CD14-positive monocyte (primary cell): ENCODE results near the gene TTC31. TPM values are rescaled to one million over a fixed set of nuclear protein-coding genes. Genes with fewer than 3 reads are reported as not detected.

ENCODE experiments used
- DNase-seq, 3 donors: peaks; one replicate each; pipeline ENCODE4 v3.0.0-alpha.2; 2011 to 2022
- H2AFZ ChIP-seq: 2 replicates; pipeline ENCODE4 v1.6.0; 2012; ENCODE audit warnings: mild to moderate bottlenecking, low read depth, low read length, inconsistent platforms; ENCODE audit not compliant: insufficient read depth, poor library complexity, severe bottlenecking
- H3K27ac ChIP-seq, 2 donors: 1 replicate in 1 of 2; 2 replicates in 1 of 2; pipeline ENCODE4 v1.5.1; 2012 to 2013; ENCODE audit warnings: low read length in 2 of 2, control low read depth in 1 of 2, inconsistent platforms in 1 of 2, low read depth in 1 of 2, mild to moderate bottlenecking in 1 of 2
- H3K27me3 ChIP-seq, 2 donors: one replicate each; pipeline versions ENCODE4 v1.6.0 to v1.6.1; 2011 to 2013; ENCODE audit warnings: low read length in 2 of 2; ENCODE audit not compliant: control insufficient read depth in 2 of 2, insufficient read depth in 2 of 2
- H3K36me3 ChIP-seq, 2 donors: replicated peaks in 1 of 2; 1 replicate in 1 of 2; 2 replicates in 1 of 2; pipeline versions ENCODE4 v1.5.1 to v1.6.1; 2012 to 2013; ENCODE audit warnings: low read length in 2 of 2, control low read depth in 1 of 2, inconsistent platforms in 1 of 2, mild to moderate bottlenecking in 1 of 2; ENCODE audit not compliant: insufficient read depth in 2 of 2, control insufficient read depth in 1 of 2
- H3K4me1 ChIP-seq, 2 donors: 1 replicate in 1 of 2; 2 replicates in 1 of 2; pipeline versions ENCODE4 v1.5.1 to v1.6.1; 2012 to 2013; ENCODE audit warnings: low read length in 2 of 2, control low read depth in 1 of 2, inconsistent platforms in 1 of 2, mild to moderate bottlenecking in 1 of 2, moderate library complexity in 1 of 2; ENCODE audit not compliant: insufficient read depth in 2 of 2, control insufficient read depth in 1 of 2
- H3K4me2 ChIP-seq: replicated peaks from 2 replicates; pipeline ENCODE3; 2012; ENCODE audit warnings: low read length, moderate library complexity, mild to moderate bottlenecking; ENCODE audit not compliant: poor library complexity, severe bottlenecking; ENCODE audit errors: extremely low read depth
- H3K4me3 ChIP-seq, 3 experiments: fragments of 200-600 bp in 1 of 3; sonication (generic) in 1 of 3; replicated peaks in 1 of 3; 1 replicate in 2 of 3; 2 replicates in 1 of 3; pipeline ENCODE4 v1.5.1; 2011 to 2013; ENCODE audit warnings: low read length in 3 of 3, mild to moderate bottlenecking in 3 of 3, control low read depth in 2 of 3, low read depth in 2 of 3, inconsistent platforms in 1 of 3, moderate library complexity in 1 of 3
- H3K79me2 ChIP-seq: 2 replicates; pipeline ENCODE4 v1.6.0; 2012; ENCODE audit warnings: mild to moderate bottlenecking, control low read depth, inconsistent platforms, low read length, moderate library complexity; ENCODE audit not compliant: insufficient read depth
- H3K9ac ChIP-seq: 2 replicates; pipeline ENCODE4 v1.6.0; 2017; ENCODE audit warnings: low read length, mild to moderate bottlenecking; ENCODE audit not compliant: insufficient read depth, poor library complexity, severe bottlenecking
- H3K9me3 ChIP-seq, 2 donors: replicated peaks in 1 of 2; 1 replicate in 1 of 2; 2 replicates in 1 of 2; pipeline versions ENCODE4 v1.5.1 to v1.6.1; 2012 to 2013; ENCODE audit warnings: low read length in 2 of 2, control low read depth in 1 of 2; ENCODE audit not compliant: control insufficient read depth in 1 of 2, insufficient read depth in 1 of 2
- H4K20me1 ChIP-seq: 2 replicates; pipeline ENCODE4 v1.6.0; 2012; ENCODE audit warnings: mild to moderate bottlenecking, low read length, control low read depth, moderate library complexity; ENCODE audit not compliant: insufficient read depth
- H3K27ac Mint-ChIP-seq, 7 donors: one replicate each; pipeline ENCODE4 v1.8.0; 2020; ENCODE audit warnings: mild to moderate bottlenecking in 7 of 7, mixed read lengths in 7 of 7, moderate library complexity in 6 of 7, inconsistent platforms in 2 of 7
- H3K27me3 Mint-ChIP-seq, 3 donors: one replicate each; pipeline ENCODE4 v1.8.0; 2021 to 2022; ENCODE audit warnings: low read depth in 3 of 3, mild to moderate bottlenecking in 3 of 3, mixed read lengths in 3 of 3, moderate library complexity in 3 of 3, inconsistent platforms in 1 of 3
- H3K36me3 Mint-ChIP-seq, 2 donors: one replicate each; pipeline ENCODE4 v1.8.0; 2020; ENCODE audit warnings: mixed read lengths in 2 of 2, inconsistent platforms in 1 of 2, mild to moderate bottlenecking in 1 of 2
- H3K4me1 Mint-ChIP-seq: one replicate; pipeline ENCODE4 v1.8.0; 2020; ENCODE audit warnings: mild to moderate bottlenecking, mixed read lengths
- H3K4me3 Mint-ChIP-seq, 2 donors: one replicate each; pipeline ENCODE4 v1.8.0; 2020; ENCODE audit warnings: mild to moderate bottlenecking in 2 of 2, mixed read lengths in 2 of 2, moderate library complexity in 1 of 2
- H3K9me3 Mint-ChIP-seq, 7 donors: one replicate each; pipeline ENCODE4 v1.8.0; 2020 to 2022; ENCODE audit warnings: mixed read lengths in 7 of 7, mild to moderate bottlenecking in 6 of 7, moderate library complexity in 6 of 7, inconsistent platforms in 2 of 7
- WGBS: methylation state at CpG from one replicate; pipeline ENCODE4 v1.1.5; 2013; ENCODE audit warnings: missing lambda C conversion rate; ENCODE audit not compliant: insufficient coverage; 5-methylcytosine and 5-hydroxymethylcytosine counted together
- intact Hi-C, 2 donors: fragments of 100-400 bp; cut with micrococcal nuclease; formaldehyde crosslinking; loops; one replicate each; pipeline versions ENCODE4 v1.15.0 to v1.15.1; 2023
- polyA minus RNA-seq: library from RNA; depleted of rRNA, polyadenylated mRNA; stranded (reverse); fragments of >200 nt; gene quantifications from 2 replicates; pipeline ENCODE4 v1.2.3, GENCODE V29; 2012
- polyA plus RNA-seq, 3 donors: library from polyadenylated mRNA; depleted of rRNA in 1 of 3; unstranded in 2 of 3; stranded (reverse) in 1 of 3; fragments of 300-500 nt in 2 of 3; fragments of >200 nt in 1 of 3; fragmentation: Illumina TruSeq in 2 of 3; gene quantifications; 1 replicate in 2 of 3; 2 replicates in 1 of 3; pipeline ENCODE4 v1.2.3, GENCODE V29; 2012 to 2021
- total RNA-seq, 12 experiments: library from RNA in 1 of 12; stranded (reverse) in 1 of 12; fragments of 120-200 nt in 1 of 12; gene quantifications; one replicate each; pipeline ENCODE4 v1.2.4 and lab custom pipeline; 2013 to 2026; ENCODE audit warnings: mixed read lengths in 6 of 12, inconsistent platforms in 1 of 12
- TF ChIP-seq, protein P1 (sequence below): fragments of 200-600 bp; IDR thresholded peaks from one replicate; pipeline ENCODE4 v1.8.0; 2022; ENCODE audit warnings: antibody characterized with exemption, mild to moderate bottlenecking

Gene TTC31
- total RNA-seq (2013) = 16.9 TPM
- polyA plus RNA-seq (10 to 100 TPM; 19.6 to 46.5 (median 21.3) TPM), polyA minus RNA-seq (11.2 and 12.1 TPM in 2 replicates), total RNA-seq (lab: John Stamatoyannopoulos, UW) (6.2 to 21.1 (median 14.4) reads per million in 11 experiments)

DNA sequence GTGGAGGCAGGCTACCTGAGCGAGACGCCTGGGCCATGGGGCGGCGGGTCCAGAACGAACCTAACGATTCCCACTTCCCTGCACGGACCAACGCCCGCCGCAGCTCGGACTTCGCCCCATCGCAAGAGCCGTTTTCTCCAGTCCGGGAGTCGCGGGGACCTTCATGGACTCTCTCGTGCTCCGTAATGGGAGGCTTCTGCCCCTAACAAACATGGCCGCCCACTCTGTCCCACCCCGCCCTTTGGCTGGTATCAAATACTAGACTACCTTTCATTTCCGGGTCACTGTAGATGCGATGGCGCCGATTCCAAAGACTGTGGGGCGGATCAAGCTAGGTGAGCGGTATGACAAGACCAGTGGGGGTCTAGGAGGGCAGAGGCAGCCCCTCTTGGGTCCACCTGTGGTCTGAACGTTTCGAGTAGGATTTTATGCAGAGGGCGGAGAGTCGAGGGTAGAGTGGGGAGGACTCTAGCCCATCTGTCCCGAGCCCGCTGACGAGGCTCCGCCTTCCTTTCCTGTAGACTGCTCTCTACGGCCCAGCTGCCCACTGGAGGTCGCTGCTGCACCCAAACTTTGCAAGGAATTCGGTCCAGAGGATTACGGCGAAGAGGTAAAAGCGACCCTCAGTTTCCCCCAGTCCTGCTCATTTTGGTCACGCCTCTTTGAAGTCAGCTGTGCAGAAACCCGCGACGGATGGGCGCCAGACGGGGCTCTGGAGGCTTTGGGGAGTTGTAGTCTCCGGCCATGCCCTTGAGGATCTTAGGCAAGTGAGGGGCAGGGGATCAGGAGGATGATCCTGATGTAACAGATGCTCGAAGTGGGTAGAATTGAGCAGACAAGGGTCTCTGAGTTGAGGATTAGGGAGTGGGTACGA is at the start of gene TTC31, which contains the start of gene CCDC142:
Gene TTC31, plus strand, starts transcription at position 281 of the 874 bp plus-strand sequence. Its CDS starts 15 bp downstream, at position 296.
Gene CCDC142, minus strand, starts transcription at position 198 of the 874 bp plus-strand sequence. Its CDS starts 161 bp downstream, at position 37.
- Histone ChIP-seq H3K4me1 (peaks cover 24 to 32% of the 10 kb centered on the region in 2 donors), H4K20me1 (peaks cover 20% of the 10 kb centered on the region), H2AFZ (peak within 1 kb of the TSS; percentile 98), H3K9ac (peak within 1 kb of the TSS; percentile 76), H3K27ac (peak within 1 kb of the TSS; percentile 84 to 90), H3K27me3 (no peaks in the 10 kb centered on the region), H3K36me3 (peaks cover 18 to 40% of the 10 kb centered on the region in 2 donors), H3K9me3 (no peaks in the 10 kb centered on the region), H3K4me2 (peak within 1 kb of the TSS; percentile 95), H3K4me3 (peak within 1 kb of the TSS; percentile 61 to 94 (median 86)), H3K79me2 (peaks cover 49% of the 10 kb centered on the region)
- Mint-ChIP-seq H3K9me3 (no peaks in the 10 kb centered on the region), H3K27ac (peak within 1 kb of the TSS; percentile 90 to 100 (median 99)), H3K4me1 (peaks cover 29% of the 10 kb centered on the region), H3K27me3 (peaks cover 0 to 2% (median 0%) of the 10 kb centered on the region in 3 donors), H3K36me3 (peaks cover 31 to 47% of the 10 kb centered on the region in 2 donors), H3K4me3 (peak within 1 kb of the TSS; percentile 100)
- TF ChIP-seq, protein P1, sequence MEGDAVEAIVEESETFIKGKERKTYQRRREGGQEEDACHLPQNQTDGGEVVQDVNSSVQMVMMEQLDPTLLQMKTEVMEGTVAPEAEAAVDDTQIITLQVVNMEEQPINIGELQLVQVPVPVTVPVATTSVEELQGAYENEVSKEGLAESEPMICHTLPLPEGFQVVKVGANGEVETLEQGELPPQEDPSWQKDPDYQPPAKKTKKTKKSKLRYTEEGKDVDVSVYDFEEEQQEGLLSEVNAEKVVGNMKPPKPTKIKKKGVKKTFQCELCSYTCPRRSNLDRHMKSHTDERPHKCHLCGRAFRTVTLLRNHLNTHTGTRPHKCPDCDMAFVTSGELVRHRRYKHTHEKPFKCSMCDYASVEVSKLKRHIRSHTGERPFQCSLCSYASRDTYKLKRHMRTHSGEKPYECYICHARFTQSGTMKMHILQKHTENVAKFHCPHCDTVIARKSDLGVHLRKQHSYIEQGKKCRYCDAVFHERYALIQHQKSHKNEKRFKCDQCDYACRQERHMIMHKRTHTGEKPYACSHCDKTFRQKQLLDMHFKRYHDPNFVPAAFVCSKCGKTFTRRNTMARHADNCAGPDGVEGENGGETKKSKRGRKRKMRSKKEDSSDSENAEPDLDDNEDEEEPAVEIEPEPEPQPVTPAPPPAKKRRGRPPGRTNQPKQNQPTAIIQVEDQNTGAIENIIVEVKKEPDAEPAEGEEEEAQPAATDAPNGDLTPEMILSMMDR = peak; percentile 88
- peak; percentile 93 to 95 (median 94) for DNase-seq
- intact Hi-C loops = loop anchor here (1.0 to 5.0 kb wide), 6 partner anchors 28 to 104 kb away; partner anchors contain the start of genes AUP1 (in 2 of the 2), HTRA2 (in 2 of the 2), INO80B (in 2 of the 2) and DQX1 (in 1 of the 2)
- 1% methylated on average over 43 of the region's 50 CpGs for WGBS

DNA sequence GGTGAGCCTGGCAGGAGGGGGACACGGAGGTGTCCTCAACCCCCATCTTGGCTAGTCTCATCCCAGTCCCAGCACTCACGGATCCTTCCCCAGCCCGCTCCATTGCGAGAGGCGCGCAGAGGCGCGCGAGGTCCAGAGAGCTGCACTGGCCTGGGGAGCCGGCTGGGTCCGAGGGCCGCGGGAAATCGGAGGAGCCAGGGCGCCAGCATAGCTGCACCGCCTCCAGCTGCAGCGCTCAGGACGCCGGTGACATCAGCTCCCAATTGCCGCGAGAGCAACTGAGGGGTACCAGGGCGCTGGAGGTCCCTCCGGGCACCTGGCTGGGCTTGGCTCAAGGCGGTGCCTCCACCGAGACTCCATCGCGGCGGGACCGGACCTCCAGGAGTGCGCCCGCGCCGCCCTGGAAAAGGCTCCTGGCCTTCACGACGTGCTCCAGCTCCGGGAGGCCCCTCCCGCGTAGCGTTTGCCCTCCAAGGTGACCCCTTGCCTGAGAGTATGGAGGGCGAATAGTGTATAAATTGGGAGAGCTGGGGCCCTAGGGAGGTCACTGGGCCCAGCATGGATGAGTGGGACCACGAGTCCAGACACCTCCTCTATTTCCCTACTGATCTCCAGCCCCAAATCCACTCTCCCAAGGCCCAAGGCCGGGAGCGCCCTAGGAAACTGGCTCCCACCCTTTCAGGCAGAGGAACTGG is 46.6 kb upstream of the TTC31 start:
- no peak for DNase-seq
- peaks cover 23% of the 10 kb centered on the region for H3K4me1 Mint-ChIP-seq

More for the DNA sequence above, 46.6 kb upstream of the TTC31 start:
- no peak overlapping the region for H2AFZ ChIP-seq
- no peak overlapping the region for H3K4me2 ChIP-seq
- peaks cover 17% of the 10 kb centered on the region in 2 donors for H3K4me1 ChIP-seq
- TF ChIP-seq, protein P1 = no peak
- Mint-ChIP-seq H3K9me3 (peaks cover 0 to 5% (median 2%) of the 10 kb centered on the region in 7 donors), H3K27me3 (peaks cover 21 to 26% (median 23%) of the 10 kb centered on the region in 3 donors), H3K36me3 (peaks cover 3 to 4% of the 10 kb centered on the region in 2 donors), H3K4me3 (no peak overlapping the region), H3K27ac (no peak overlapping the region)
- 96% methylated on average over 34 of the region's 43 CpGs for WGBS
- H3K79me2 ChIP-seq = no peaks in the 10 kb centered on the region
- peaks cover 3 to 23% of the 10 kb centered on the region in 2 donors for H3K27me3 ChIP-seq
- intact Hi-C loops = no loop called here
- H4K20me1 ChIP-seq = no peaks in the 10 kb centered on the region
- no peak overlapping the region for H3K9ac ChIP-seq
- H3K27ac ChIP-seq = no peak overlapping the region
- peaks cover 0 to 8% of the 10 kb centered on the region in 2 donors for H3K9me3 ChIP-seq
- no peaks in the 10 kb centered on the region for H3K36me3 ChIP-seq
- H3K4me3 ChIP-seq = no peak overlapping the region
